ENCODE measurements around the gene HSPA12A.

Gene HSPA12A

DNA sequence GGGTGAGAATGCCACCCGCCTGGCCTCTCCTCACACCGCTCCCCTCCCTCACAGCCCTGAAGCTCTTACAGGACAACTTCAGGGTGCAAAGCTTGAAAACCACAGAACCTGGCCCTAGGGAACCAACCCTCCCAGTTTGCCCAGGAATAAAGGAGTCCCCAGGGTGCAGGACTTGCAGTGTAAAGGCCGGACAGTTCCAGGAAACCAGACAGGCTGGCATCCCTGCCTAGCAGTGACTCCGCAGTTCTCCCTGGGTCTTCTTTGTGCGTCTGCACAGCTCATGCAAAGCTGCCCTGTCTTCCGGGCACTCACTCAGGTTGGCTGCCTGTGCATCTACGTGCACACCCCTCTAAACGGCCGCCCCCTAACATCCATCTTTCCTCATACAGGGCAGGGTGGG, 36.1 kb downstream of the HSPA12A start:
- Mint-ChIP-seq H3K27ac (no peak overlapping the region), H3K4me3 (no peak overlapping the region), H3K27me3 (peaks cover 14% of the 10 kb centered on the region), H3K9me3 (no peaks in the 10 kb centered on the region), H3K36me3 (ENCODE audit: low read depth) (no peaks in the 10 kb centered on the region), H3K4me1 (ENCODE audit: low read depth) (no peaks in the 10 kb centered on the region)

DNA sequence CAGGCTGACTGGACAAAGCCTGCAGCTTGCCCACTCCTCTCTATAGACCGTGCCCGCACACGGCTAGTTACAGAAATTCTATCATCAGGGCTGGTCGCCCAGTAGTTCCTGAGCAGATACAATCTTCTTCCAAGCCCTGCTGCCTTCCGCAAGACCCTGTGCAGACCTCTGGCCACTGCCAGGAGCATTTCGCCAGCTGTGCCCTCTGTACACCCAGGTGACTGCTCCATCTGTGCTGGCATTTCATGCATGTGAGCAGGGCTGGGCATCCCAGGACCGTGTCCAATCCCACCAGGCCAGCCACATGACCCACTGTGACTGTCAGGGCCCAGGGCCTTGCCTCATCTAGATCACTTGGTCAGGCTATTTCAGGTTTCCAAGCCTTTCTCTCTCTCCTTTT, 36.9 kb downstream of the HSPA12A start:
- Mint-ChIP-seq H3K27me3 (peaks cover 14% of the 10 kb centered on the region), H3K27ac (no peak overlapping the region), H3K36me3 (ENCODE audit: low read depth) (no peaks in the 10 kb centered on the region), H3K4me1 (ENCODE audit: low read depth) (no peaks in the 10 kb centered on the region), H3K9me3 (no peaks in the 10 kb centered on the region), H3K4me3 (no peak overlapping the region)

DNA sequence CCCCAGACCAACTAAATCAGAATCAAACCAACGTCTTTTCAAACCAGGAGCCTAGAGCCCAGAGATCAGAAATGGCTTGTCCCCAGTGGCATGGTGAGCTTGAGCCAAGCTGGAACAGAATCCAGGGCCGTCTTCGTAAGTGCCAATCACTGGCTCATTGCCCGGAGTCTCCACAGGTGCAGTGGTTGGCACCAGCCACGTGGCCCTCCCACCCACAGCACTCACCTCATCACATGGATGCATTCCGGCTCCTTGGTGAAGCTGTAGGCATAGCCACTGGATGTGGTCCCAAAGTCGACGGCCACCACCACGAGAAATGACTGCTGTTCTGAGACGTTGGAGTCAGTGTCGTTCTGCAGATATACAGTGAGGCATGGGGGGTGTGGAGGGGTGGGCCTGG, 37.4 kb downstream of the HSPA12A start:
- Mint-ChIP-seq H3K27ac (no peak overlapping the region), H3K9me3 (no peaks in the 10 kb centered on the region), H3K4me1 (ENCODE audit: low read depth) (no peaks in the 10 kb centered on the region)

DNA sequence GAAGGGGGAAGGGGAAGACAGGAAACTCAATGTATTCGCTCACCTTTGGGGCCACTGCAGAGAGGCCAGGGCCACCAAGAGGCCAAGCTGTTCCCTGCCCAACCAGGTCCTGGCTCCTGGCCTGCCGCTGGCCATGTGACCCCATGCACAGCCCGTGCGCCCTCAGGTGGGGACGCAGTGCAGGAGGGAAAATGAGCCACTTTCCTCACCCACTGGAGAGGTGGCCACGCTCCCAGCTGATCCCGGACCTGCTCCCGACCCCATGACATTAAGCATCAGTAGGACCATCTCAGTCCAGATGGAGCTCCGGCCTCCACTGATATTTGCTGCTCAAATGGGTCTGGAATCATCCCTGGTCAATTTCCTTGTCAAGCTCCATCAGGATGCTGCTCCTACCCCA, 40.2 kb downstream of the HSPA12A start:
- H3K27ac Mint-ChIP-seq = no peak overlapping the region
- H3K9me3 Mint-ChIP-seq = no peaks in the 10 kb centered on the region
- H3K36me3 Mint-ChIP-seq (ENCODE audit: low read depth) = no peaks in the 10 kb centered on the region
- no peak overlapping the region for H3K4me3 Mint-ChIP-seq
- H3K4me1 Mint-ChIP-seq (ENCODE audit: low read depth) = no peaks in the 10 kb centered on the region
- H3K27me3 Mint-ChIP-seq = peaks cover 26% of the 10 kb centered on the region

More for the DNA sequence above, 37.4 kb downstream of the HSPA12A start:
- Mint-ChIP-seq H3K27me3 (peaks cover 14% of the 10 kb centered on the region), H3K36me3 (ENCODE audit: low read depth) (no peaks in the 10 kb centered on the region), H3K4me3 (no peak overlapping the region)

DNA sequence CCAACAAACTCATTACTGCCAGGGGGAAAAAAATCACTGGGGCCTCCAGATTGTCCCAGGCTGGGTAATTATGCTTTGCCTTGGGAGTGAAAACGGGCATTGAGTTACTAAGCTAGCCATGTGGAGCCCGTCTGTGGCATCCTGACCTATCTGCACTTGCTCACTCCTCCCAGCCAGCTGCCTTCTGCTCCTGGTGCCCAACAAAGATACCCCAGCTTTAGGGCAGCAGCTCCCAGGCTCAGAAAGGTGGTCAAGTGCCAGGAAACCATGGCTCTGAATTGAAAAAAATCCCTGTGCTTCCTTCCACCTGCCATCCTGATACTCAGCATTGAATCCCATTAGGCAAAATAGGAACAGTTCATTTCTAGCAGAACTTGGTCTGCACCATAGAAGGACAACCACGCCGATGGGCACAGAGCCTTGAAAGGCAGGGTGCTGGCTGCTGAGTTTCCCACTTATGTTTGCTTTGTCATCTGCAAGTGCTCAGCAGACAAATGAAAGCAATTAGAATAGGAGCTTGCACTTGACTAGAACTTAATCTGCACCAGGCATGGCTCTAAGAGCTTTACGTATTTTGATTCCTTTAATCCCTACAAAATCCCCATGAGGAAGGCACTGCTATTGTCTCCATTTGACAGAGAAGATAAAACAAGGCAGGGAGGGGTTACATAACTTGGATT, 42.8 kb downstream of the HSPA12A start:
- H3K27ac Mint-ChIP-seq = no peak overlapping the region
- H3K4me1 Mint-ChIP-seq (ENCODE audit: low read depth) = no peaks in the 10 kb centered on the region
- H3K36me3 Mint-ChIP-seq (ENCODE audit: low read depth) = no peaks in the 10 kb centered on the region
- H3K27me3 Mint-ChIP-seq = peaks cover 32% of the 10 kb centered on the region
- no peak overlapping the region for H3K4me3 Mint-ChIP-seq
- no peaks in the 10 kb centered on the region for H3K9me3 Mint-ChIP-seq

DNA sequence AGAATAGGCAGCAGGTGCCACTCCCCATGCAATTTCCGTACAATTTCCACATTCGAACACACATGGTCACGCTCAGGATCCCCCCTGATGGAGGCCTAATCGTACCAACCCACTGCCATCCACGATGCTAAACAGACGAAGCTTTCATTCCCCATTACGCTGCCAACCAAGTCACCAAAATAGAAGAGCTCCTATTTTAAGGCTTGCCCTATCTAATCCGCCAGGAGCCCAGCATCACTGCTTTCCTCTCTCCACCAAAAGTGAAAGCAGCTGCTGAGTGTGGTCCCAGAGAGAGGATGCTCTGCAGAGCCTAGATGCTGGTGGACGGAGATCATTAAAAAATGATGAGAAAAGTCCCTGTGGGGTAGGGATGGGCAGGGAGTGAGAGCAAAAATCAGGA, 43.3 kb downstream of the HSPA12A start:
- H3K27ac Mint-ChIP-seq = no peak overlapping the region
- H3K4me3 Mint-ChIP-seq = no peak overlapping the region
- H3K27me3 Mint-ChIP-seq = peaks cover 32% of the 10 kb centered on the region
- no peaks in the 10 kb centered on the region for H3K36me3 Mint-ChIP-seq (ENCODE audit: low read depth)
- H3K4me1 Mint-ChIP-seq (ENCODE audit: low read depth) = no peaks in the 10 kb centered on the region
- no peaks in the 10 kb centered on the region for H3K9me3 Mint-ChIP-seq

DNA sequence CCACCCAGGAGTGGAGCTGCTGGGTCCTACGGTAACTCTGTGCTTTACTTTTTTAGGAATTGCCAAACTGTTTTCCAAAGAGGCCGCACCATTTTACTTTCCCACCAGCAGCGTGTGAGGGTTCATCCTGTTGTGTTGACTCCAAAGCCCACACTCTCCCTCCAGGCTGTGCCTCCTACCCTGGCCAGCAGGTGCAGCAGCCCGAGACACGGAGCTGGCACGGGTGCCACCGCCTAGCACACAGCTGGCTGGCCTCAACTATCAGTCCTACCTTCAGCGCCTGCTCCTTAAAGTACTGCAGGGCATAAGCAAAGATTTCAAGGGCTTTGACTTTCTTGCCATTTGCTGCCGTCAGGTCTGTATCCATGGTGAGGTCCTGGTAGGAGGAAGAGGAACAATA, 44.0 kb downstream of the HSPA12A start:
- Mint-ChIP-seq H3K27ac (no peak overlapping the region), H3K4me1 (ENCODE audit: low read depth) (no peaks in the 10 kb centered on the region), H3K9me3 (no peaks in the 10 kb centered on the region), H3K4me3 (no peak overlapping the region), H3K36me3 (ENCODE audit: low read depth) (no peaks in the 10 kb centered on the region), H3K27me3 (peaks cover 32% of the 10 kb centered on the region)

DNA sequence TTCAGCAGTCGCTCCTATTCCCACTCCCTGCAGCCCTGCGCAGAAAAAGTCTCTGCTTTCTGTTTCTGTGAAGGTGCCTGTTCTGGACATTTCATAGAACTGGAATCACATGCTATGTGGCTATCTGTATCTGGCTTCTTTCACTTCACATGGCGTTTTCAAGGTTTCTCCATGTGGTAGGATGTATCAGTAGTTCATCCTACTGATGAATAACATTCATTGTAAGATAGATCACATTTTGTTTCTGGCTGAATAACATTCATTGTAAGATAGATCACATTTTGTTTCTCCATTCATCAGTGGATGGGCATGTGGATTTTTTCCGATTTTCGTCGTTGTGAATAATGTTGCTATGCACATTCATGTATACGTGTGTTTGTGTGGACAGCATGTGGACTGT, 44.5 kb downstream of the HSPA12A start:
- Mint-ChIP-seq H3K27ac (no peak overlapping the region), H3K36me3 (ENCODE audit: low read depth) (no peaks in the 10 kb centered on the region), H3K4me1 (ENCODE audit: low read depth) (no peaks in the 10 kb centered on the region), H3K4me3 (no peak overlapping the region), H3K27me3 (peaks cover 32% of the 10 kb centered on the region), H3K9me3 (no peaks in the 10 kb centered on the region)

DNA sequence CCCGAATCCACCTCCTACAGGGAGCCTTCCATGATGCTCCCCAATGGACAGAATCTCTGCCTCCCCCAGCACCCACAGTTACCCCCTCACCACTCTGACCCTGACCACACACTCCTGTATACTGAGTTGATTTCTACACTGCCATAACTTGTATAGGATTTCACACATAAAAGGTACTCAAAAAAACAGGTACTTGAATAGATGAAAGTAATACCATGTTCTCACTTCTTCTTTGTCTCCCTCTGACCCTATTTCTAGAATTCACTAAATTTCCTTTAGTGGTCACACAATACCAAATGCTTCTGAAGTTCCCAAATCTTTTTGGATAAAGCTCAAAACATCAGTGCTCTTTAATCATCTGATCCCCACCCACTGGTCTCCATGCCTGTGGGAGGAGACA, 45.4 kb downstream of the HSPA12A start:
- Mint-ChIP-seq H3K27ac (no peak overlapping the region), H3K4me1 (ENCODE audit: low read depth) (no peaks in the 10 kb centered on the region), H3K4me3 (no peak overlapping the region), H3K9me3 (no peaks in the 10 kb centered on the region), H3K27me3 (peaks cover 36% of the 10 kb centered on the region), H3K36me3 (ENCODE audit: low read depth) (no peaks in the 10 kb centered on the region)

DNA sequence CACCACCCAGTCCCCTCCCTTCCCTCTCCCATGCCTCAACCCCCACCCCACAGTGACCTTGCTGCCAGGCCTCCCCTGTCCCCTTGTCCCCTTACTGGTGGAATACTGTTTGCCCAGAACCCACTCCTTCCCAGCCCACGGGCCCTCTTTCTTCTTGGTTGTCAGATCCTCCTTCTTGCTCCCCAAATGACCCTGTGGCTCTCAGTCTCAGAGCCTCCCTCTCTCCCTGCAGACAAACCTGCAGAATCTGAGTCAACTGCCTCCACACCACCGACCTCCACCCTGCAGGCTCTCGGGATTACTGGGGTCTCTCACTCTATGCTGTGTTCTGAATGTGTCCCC, 47.5 kb downstream of the HSPA12A start:
- H3K36me3 Mint-ChIP-seq (ENCODE audit: low read depth) = no peaks in the 10 kb centered on the region
- H3K27ac Mint-ChIP-seq = no peak overlapping the region
- no peaks in the 10 kb centered on the region for H3K4me1 Mint-ChIP-seq (ENCODE audit: low read depth)
- peaks cover 44% of the 10 kb centered on the region for H3K27me3 Mint-ChIP-seq
- no peaks in the 10 kb centered on the region for H3K9me3 Mint-ChIP-seq
- no peak overlapping the region for H3K4me3 Mint-ChIP-seq

DNA sequence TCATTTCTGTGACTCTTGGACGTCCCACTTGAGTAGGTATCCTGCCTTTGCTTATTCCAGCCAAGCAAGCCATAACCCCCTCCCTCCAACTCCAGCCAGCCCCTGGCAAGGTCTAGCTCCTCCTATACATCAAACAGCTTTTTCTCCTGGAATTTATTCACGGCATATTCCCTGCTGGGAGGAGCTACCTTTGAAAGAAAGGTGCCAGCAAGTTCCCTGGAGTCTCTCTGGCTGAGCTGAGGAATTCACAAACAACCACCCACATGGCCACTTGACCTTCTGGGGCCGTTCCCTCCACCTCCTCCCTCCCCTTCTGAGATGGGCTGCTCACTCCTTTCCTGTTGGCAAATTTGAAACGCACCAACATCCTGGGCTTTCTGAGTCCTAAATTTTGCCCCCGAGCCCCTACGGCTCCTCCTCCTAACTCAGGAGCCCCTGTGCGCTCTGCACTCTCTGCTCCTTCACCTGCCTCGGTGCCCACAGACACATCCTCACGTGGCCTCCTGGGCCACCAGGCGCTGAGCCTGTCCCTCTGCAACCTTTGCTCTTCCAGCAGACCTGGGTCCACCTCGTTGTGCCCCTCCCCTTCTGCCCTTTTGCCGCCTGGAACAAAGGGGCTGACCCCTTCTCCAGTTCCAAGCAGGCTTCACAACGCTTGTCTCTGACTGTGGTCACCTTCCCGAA, 48.0 kb downstream of the HSPA12A start:
- Mint-ChIP-seq H3K4me3 (no peak overlapping the region), H3K27me3 (peaks cover 45% of the 10 kb centered on the region), H3K27ac (no peak overlapping the region), H3K9me3 (no peaks in the 10 kb centered on the region), H3K36me3 (ENCODE audit: low read depth) (no peaks in the 10 kb centered on the region), H3K4me1 (ENCODE audit: low read depth) (no peaks in the 10 kb centered on the region)

DNA sequence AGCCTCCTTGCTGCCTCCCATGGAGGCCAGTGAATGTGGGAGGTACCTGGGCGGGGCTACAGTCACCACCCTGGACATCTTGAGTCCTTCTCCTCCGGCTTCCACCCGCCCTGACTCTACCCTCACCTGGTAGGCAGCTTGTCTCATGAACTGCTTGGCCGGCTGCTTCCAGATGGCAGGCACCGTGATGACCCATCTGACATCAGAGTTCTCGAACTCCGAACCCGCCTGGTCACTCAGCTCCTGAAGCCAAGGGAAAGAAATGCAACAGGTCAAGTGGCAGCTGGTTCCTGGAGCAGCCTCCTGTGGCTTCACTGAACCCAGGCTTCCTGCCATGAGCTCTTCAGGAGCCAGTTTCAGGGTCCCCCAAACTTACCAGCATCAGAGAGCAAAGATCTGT, 50.1 kb downstream of the HSPA12A start:
- peaks cover 47% of the 10 kb centered on the region for H3K27me3 Mint-ChIP-seq

DNA sequence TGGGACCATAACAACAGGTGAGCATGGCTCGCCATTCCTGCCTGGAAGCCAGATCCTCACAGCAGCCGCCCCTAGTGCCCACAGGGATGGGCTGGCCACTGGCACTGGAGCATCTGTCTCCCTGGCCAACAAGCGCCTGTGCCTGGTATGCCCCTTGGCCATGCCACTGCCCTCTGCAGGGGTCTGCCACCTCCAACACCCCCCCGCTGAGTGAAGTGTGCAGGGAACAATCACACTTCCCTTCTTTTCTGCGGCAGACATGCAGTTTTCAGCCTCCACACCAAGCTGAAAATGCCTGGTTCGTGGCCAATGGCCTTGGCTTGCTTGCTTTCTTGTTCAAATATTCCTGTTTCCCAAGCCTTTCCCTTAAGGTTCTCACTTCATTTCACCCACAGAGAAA, 50.7 kb downstream of the HSPA12A start:
- Mint-ChIP-seq H3K4me3 (no peak overlapping the region), H3K27ac (no peak overlapping the region), H3K36me3 (ENCODE audit: low read depth) (no peaks in the 10 kb centered on the region), H3K27me3 (peaks cover 42% of the 10 kb centered on the region), H3K9me3 (no peaks in the 10 kb centered on the region), H3K4me1 (ENCODE audit: low read depth) (no peaks in the 10 kb centered on the region)

More for the DNA sequence above, 50.1 kb downstream of the HSPA12A start:
- H3K9me3 Mint-ChIP-seq = no peaks in the 10 kb centered on the region
- no peak overlapping the region for H3K27ac Mint-ChIP-seq
- H3K4me1 Mint-ChIP-seq (ENCODE audit: low read depth) = no peaks in the 10 kb centered on the region
- no peaks in the 10 kb centered on the region for H3K36me3 Mint-ChIP-seq (ENCODE audit: low read depth)
- no peak overlapping the region for H3K4me3 Mint-ChIP-seq

DNA sequence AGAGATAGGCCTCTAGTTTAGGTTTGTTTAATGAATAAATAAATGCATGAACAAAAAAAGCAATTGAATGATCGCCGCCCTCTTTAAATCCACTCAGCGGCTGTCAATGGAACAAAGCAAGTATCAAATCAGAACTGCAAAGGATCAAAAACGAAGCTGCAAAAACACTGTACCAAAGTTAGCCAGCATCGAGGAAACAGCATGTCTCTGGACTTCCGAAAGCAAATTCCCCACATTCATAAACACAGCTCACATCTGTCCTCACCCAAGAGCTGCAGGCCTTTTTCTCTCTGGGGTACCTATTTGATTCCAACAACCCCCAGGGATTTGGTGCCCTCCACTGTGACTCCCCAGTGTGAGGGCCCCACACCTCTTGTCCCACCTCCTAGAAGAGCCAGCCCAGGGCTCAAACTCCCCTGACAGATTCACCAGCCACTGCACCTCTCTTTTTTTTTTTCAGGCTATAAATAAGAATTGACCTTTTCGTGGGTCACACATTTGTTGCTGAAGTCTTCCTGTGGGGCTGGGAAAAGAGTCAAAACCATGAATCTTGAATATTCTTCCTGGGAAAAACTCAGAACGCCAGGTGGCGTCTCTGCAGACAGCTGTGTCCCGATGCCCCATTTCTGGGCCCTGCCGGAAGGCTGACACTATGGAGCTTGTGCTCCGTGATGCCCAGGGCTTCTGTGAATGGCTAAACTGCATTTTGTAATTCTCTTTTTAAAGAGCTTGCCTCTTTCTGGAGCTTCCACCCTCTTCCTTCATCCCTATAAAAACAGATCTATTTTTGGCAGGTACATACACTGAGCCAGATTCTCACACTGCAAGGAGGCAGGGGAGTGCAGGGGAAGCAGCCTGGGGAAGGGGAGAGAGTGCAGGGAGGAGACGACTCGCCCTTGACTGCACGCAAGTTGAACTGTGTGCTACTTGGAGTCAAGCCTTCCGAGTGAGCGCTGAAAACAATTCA, 51.7 kb downstream of the HSPA12A start:
- Mint-ChIP-seq H3K9me3 (no peaks in the 10 kb centered on the region), H3K4me3 (no peak overlapping the region), H3K36me3 (ENCODE audit: low read depth) (no peaks in the 10 kb centered on the region), H3K27me3 (peaks cover 35% of the 10 kb centered on the region), H3K27ac (no peak overlapping the region), H3K4me1 (ENCODE audit: low read depth) (no peaks in the 10 kb centered on the region)

DNA sequence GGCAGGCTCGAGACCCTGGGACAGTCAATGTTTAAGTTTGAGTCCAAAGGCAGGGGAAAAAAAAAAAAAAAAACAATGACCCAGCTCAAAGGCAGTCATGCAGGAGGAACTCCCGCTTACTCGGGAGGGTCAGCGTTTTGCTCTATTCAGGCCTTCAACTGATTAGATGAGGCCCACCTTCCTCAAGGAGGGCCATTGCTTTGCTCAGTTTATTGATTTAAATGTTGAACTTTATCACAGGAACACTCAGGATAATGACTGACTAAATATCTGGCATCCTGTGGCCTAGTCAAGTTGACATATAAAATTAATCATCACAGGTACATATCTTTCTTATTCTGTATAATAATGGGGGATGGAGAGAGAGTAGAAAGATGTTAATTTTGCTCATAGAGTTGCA, 52.6 kb downstream of the HSPA12A start:
- H3K27me3 Mint-ChIP-seq = peaks cover 35% of the 10 kb centered on the region
- no peaks in the 10 kb centered on the region for H3K4me1 Mint-ChIP-seq (ENCODE audit: low read depth)
- H3K27ac Mint-ChIP-seq = no peak overlapping the region
- H3K4me3 Mint-ChIP-seq = no peak overlapping the region
- no peaks in the 10 kb centered on the region for H3K9me3 Mint-ChIP-seq
- H3K36me3 Mint-ChIP-seq (ENCODE audit: low read depth) = no peaks in the 10 kb centered on the region
